Stimulated activated CD4-positive, alpha-beta T cell treated with anti-CD3 and anti-CD28 coated beads, Interleukin-12 subunit alpha, Interleukin-12 subunit beta, amount 100 ng/mL, for 48 hours (primary cell): ENCODE data around the gene FNDC11.

Experiments used
- DNase-seq, 3 donors: peaks; one replicate each; pipeline ENCODE4 v3.0.0-alpha.2; 2020; ENCODE audit warnings: low read depth in 2 of 3, low spot score in 1 of 3

FNDC11 gene

DNA sequence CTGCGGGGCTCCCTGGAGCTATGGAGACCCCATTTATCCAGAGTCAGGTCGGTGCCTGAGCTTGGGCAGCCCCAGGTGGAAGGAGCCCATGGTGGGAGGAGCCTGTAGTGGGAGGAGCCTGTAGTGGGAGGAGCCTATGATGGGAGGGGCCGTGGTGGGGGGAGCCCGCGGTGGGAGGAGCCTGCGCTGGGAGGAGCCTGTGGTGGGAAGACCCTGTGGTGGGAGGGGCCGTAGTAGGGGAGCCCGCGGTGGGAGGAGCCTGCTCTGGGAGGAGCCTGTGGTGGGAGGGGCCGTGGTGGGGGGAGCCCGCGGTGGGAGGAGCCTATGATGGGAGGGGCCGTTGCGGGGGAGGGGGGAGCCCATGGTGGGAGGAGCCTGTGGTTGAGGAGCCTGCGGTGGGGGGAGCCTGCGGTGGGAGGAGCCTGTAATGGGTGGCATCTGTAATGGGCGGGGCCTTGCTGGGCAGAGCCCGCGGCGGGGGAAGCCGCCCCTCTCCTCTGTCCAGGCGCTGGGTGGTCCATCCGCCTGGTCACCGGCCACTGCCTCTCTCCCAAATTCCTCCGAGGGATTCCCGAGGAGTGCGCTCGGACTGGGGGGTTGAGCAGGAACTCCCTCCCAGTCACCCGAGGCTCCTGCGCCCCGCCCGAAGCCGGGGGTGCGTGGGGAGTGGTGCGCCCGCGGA is 567 bp upstream of the FNDC11 start:
- peak; percentile 81 to 91 (median 89) for DNase-seq

DNA sequence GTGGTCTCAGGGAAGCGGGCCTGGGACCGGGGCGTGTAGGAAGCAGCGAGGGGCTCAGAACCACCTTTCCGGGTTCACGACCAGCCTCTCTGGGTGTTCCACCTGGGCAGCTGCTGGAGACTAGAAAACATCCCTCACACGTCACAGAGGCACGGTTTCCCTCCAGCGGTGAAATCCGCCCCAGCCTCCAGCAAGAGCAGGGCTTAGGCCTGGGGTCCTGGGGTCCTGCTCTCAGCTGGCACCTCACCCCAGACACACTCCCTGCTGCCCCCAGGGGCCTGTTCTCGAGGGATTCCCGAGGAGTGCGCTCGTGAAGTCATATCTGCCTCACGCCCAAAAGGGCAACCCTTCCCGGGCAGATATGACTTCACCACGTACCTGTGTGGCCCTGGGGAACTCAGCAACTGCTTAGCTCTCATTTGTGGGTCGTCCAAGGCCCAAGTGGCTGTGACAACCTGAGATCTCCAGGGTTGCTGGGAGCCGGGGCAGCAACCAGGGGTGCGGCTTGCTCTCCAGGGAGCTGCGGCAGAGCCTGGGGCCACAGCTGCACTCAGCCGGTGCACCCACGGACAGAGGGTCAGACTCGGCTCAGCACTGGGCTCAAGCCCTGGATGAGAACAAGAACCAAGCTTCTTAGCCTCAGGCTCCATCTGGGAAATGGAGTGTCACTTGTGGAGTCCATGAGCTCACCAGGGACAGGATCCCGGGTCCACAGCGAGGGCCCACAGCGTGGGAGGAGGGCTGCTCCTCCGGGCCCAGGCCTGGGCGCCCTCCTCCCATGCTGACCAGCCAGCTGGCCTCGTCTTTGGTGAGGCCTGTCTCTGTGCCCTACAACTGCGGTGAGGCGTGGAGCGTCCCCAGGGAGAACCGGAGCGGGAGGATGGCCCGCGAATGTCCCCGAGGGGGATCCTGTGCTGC is 661 bp downstream of the FNDC11 start:
- no peak for DNase-seq

DNA sequence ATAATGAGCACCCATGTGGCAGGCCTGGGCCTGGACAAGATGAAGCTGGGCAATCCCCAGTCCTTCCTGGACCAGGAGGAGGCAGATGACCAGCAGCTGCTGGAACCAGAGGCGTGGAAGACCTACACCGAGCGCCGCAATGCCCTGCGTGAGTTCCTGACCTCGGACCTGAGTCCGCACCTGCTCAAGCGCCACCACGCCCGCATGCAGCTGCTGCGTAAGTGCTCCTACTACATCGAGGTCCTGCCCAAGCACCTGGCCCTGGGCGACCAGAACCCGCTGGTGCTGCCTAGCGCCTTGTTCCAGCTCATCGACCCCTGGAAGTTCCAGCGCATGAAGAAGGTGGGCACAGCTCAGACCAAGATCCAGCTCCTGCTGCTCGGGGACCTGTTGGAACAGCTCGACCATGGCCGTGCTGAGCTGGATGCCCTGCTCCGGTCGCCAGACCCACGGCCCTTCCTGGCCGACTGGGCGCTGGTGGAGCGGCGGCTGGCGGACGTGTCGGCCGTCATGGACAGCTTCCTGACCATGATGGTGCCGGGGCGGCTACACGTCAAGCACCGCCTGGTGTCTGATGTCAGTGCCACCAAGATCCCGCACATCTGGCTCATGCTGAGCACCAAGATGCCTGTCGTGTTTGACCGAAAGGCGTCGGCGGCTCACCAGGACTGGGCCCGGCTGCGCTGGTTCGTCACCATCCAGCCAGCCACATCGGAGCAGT is 1.9 kb downstream of the FNDC11 start:
- DNase-seq, result no peak

DNA sequence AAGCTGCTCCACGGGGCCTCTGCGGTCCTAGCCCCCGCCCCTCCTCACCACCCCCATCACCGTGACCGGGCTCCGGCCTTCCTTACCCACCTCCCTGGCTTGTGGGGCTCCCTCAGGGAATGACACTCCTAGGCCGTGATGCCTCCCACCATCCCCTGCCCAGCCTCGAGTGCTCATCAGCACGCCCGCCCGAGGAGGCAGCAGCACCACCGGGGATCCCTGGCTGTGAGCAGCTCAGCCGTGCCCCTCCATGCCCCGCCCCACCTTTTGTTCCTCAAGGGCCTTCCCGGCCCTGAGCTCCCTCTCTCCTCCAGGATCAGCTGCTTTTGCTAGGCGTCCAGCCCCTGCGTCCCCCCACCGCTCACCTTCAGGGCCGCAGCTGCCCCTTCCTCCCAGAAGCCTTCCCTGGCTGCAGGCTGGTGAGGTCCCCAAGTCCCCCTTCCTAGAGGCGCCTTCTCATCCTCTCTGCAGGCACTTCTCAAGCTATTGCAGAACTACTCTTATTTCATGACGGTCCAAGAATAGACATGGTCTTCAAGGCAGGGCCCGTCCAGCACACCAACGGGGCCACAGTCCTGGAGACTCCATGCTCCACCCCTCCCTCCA is 3.0 kb downstream of the FNDC11 start:
- DNase-seq, result no peak

DNA sequence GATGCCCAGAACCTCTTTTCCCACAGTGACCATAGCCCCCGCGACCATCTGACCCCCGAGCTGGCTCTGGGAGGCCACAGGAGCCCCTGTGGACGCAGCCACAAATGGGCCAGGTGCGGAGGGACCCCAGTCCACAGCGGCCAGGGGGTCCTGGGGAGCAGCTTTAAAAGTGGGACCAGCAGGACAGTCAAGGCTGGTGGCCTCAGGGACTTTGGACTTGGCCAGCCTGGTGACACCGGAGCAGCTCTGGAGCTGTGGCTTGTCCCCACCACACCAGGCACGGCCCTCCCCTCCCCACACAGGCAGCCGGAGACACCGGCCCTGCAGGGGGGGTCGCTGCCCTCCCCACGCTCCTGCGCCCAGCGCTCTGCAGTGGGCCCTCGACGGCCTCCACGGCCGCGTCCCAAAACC is 3.5 kb downstream of the FNDC11 start:
- DNase-seq, result no peak

DNA sequence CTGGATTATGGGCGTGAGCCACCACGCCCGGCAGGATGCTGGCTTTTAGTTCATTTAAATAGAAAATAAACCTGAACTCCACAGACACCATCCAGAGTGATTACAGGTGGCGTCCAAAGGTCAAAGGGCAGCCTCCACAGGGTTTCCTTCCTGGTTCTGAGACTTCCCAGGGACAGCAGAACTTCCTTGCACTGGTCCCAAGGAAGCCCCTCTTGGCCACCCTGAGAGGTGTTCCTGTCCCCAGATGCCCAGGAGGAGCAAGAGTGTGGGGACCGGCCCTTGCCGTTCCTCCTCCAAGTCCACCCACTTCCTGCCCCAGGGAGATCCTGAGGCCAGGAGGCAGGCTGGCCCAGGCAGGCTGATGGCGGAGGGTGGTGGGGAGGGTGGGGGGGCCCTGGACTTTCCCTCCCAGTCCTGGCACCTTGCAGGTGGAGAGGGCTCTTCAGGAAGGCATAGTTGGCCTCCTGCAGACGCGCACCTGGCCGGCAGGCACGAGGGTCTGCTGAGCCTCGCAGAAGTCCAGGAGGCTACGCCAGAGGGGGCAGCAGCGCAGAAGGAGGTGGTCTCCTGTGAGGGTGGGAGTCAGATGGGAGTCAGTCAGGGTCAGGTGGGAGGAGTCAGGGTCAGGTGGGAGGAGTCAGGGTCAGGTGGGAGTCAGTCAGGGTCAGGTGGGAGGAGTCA is 5.0 kb downstream of the FNDC11 start:
- no peak for DNase-seq

DNA sequence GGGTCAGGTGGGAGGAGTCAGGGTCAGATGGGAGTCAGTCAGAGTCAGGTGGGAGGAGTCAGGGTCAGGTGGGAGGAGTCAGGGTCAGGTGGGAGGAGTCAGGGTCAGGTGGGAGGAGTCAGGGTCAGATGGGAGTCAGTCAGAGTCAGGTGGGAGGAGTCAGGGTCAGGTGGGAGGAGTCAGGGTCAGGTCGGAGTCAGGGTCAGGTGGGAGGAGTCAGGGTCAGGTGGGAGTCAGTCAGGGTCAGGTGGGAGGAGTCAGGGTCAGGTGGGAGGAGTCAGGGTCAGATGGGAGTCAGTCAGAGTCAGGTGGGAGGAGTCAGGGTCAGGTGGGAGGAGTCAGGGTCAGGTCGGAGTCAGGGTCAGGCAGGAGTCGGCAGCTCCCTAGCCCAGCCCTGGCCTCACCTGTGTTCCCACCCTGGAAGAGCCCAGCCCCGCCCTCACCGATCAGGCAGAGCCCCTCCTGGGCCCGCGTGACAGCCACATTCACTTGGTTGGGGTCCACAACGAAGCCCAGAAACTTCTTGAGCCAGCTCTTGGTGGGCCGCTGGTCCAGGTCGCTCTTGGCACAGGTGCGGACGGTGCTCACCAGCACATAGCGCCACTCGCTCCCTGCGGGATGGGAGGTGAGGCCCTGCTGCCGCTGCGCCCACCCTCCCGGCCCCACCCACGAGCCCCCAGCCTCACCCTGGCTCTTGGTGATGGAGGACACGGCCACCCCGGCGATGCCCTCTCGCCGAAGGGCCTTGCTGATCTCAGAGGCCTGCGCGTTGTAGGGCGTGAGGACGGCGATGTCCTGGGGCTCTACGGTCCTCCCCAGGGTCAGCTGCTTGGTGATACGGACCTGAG is 5.8 kb downstream of the FNDC11 start:
- peak in 1 of 3 donors; percentile 64 for DNase-seq

DNA sequence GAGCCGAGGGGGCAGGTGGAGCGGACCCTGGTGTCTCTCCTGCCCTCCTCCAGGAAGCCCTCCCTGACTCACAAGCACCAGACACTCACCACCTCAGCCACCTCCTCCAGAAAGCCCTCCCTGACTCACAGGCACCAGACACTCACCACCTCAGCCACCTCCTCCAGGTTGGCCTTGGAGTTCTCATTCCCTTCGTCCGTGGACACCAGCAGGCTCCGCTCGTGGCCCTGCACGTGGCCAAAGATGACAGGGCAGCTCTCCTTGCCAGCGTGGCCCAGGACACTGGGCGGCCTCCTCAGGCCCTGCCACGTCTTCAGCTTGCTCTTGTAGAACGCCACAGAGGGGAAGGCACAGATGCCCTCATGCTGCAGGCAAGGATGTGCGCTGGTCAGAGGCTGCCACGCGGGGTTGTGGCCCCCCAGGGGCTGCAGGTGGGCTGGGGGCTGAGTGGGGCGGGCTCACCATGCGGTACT is 6.4 kb downstream of the FNDC11 start:
- no peak for DNase-seq

DNA sequence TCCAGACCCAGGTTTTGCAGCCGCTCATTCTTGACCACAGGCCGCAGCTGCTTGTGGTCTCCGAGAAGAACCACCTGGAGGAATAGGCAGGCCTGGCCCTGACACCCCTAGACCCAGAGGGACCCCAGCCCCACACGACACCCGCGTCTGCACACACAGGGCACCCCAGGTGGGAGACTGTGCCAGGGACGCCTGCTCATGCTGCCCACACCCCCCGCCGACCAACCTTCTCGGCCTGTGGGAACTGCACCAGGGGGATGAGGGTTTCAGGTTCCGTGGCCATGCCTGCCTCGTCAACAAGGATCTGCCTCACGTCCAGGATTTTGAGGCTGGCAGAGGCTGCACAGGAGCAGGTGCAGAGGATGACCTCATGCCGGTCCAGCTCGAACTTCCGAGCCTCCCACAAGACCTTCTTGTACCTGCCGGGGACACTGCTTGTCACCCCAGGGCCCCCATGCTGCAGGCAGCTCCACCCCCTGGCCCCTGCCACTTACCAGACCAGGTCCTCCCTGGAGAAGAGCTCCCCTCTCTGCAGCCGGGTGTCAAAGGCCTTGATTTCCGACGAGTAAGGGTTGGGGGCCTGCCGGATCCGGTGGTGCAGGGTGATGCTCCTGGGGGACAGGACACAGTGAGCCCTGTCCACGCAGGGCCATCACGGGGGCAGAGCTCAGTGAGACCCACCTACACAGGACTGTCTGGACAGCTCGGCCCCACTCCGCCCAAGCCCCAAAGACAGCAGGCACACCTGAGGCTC is 7.1 kb downstream of the FNDC11 start:
- no peak for DNase-seq

DNA sequence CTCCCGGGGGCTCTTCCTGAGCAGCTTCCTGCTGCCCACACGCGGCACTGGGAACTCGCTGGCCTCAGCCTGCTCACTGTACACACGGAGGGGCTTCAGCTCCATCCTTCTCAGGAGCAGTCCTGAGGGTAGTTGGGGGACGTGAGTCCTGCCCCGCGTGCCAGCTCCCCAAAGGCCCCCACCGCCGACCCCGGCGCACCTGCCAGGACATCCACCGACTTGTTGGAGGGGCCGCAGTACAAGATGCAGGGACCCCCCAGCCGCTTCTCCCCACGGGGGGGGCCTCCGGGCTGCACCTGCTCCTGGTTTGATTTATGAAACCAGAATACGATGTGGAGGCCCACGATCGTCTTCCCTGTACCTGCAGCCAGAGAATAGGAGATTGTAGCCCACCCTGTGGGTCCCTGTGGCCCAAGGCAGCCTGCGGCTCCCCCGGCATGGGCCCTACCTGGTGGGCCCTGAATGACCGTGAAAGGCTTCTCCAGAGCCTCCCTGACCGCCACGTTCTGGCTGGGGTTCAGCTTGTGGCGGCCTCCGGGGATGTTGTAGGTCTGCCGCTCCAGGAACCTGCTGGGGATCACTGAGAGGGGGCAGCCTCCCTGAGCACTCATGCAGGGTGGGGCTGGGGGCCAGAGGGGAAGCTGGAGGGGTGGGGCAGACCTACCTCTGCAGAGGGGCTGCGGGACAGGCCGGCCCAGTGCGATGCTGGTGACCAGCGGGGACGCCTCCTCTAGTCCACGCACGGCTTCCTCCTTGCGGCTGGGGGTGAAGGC is 7.9 kb downstream of the FNDC11 start:
- DNase-seq, result no peak

DNA sequence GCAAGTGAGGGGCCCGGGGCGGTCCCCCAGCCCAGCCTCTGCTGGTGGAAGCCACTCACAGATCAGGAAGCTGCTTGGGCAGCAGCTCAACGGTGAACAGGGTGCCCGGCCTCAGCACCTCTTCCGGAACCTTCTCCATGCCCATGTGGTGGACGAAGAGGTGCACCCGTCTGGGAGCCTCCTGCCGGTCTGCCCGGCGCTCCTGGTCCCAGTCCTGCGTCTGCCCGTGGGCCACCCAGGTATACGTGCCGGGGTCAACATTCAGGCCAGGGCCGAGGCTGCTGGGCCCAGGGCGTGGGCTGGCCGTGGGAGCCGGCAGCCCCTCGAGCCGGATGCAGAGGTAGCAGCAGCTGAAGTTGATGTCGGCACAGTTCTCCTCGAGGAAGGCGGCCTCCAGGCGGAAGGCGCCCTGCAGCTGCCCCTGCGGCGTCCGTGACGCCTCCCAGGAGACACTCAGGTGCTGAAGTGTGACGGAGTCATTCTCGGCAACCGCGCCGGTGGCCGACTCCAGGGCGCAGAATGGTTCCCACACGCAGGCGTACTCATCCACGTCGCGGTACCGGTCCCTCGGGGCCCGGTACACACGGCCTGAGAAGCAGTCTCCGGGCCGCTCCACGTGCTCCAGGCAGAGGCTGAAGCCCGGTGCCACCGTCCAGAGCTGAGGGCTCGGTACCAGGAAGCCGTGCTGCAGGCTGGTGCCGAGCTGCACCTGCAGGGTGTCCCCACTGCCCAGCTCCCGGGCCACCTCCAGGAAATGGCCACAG is 8.7 kb downstream of the FNDC11 start:
- DNase-seq, result no peak

DNA sequence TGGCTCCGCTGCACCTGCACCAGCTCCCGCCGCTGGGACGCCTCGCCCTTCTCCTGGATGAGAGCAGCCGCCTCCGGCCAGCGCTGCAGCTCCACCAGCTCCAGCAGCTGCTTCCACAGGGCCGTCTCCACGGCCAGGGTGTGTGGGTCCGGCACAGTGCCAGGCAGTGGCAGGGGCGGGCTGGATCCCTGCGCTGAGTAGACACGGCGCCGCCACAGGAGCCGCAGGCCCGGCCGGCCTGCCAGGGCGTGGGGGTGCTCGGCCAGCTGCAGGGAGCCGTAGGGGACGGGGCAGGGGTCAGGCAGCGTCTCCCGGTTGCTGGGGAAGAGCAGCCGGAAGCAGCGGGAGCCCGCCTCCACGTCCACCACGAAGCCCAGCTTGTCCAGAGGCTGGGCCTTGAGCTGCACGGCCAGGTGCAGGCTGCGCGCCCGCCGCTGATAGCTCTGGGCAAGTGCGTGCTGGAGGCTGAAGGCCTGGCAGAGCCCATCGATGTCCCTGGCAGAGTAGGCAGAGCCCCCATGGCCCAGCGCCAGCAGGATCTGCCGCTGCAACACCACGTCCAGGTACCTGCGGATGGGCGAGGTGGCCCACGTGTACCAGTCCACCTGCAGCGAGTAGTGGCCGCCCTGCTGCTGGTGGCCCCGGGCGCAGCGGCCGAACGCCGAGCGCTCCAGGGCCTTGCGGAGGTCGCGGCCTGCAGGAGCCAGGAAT is 9.4 kb downstream of the FNDC11 start:
- no peak for DNase-seq

DNA sequence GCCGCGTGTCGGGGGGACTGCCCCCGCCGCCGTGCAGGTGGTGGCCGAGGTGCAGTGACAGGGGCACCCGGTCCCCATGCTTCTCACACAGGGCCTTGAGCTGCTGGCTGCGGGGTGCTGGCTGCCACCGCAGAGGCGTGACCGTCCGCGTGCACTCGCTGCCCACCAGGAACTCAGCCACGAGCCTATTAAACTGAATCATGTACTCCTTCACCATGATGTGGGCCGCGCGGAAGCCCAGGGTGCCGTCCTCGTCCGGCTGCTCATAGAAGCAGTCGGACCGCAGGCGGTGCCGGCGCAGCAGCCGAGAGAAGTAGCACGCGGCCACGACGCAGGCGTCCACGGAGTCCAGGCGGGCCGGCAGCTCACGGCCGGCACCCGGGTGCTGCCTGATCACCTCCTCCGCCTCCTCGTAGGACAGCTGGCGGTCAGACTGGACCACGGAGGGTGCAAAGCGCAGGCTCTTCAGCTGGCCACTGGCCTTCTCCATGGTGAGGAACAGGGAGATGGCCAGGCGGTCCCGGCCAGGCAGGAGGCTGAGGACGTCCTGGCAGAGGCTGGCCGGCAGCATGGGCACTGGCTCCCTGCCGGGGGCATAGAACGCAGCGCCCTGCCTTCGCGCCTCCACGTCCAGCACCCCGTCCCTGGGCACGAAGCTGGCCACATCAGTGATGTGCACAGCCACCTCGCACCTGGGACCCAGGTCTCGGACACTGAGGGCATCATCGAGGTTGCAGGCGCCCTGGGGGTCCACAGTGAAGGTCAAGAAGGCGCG is 10.3 kb downstream of the FNDC11 start:
- DNase-seq, result no peak

DNA sequence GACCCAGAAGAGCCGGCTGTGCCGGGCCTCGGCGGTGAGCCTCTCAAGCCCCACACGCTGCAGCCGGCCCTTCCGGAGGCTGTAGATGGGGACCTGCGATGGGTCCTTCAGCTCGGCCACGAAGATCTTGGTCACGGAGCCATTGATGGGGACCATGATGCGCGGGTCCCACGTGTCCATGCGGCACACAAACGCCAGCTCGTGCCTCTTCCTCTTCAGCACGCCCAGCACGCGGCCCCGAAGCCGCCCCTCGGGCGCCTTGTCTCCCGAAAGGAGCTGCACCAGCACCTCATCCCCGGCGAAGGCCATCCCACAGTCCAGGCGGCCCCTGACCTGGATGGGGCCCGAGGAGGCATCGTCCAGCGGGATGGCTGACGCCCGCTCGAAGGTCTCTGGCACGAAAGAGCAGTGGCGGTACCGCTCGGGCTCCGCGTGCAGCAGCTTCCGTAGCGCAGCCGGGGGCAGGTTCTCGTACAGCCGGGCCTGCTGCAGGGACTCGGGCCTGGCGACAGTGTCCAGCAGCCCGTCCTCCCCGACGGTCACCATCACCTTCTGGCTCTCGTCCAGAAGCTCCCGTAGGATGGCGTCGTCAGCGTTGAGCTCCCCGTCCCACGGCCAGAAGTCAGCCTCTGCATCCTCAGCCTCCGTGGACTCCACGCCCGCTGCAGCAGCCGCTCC is 11.2 kb downstream of the FNDC11 start:
- no peak for DNase-seq

DNA sequence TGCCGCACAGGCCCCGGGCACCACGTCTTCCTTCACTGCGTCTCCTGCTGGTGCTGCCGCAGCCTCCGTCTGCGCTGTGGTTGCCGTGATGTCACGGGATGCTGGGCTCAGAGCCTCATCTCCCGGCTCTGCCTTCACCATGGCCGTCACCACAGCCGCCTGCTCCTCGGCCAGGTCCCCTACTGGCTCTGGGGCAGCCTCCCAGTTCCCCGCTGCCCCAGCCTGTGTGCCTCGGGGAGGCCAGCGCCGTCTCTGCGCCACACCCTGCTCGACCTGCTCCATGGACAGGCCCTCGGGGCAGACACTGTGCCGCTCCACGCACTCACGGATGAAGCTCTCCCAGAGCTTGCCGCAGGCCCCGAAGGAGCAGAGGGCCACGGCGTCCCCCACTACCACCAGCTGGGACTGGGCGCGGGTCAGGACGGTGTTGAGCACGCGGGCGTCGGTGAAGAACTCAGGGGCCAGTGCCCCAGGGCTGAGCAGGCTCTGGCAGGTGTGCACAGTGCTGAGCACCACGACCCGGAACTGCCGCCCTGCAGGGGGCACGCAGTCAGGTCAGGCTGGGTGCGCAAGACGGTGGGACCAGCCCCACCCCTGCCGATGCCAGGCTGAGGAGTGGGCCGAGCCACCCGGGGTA is 11.9 kb downstream of the FNDC11 start:
- no peak for DNase-seq
